Astrocyte (in vitro differentiated cells and primary cell): ENCODE results near the gene FGFRL1. TPM values are rescaled to one million over a fixed set of nuclear protein-coding genes. Genes with fewer than 3 reads are reported as not detected.
"Not testable (repeated sequence)": the region's sequence is repeated elsewhere in the genome, so short reads cannot be mapped to it uniquely, and the experiment has no call there.

ENCODE experiments used
- DNase-seq: peaks from one replicate; pipeline ENCODE4 v3.0.0-alpha.2; 2010; ENCODE audit warnings: low read depth
- FAIRE-seq: peaks from 2 replicates; lab custom pipeline; 2011; peaks lifted over from hg19 to GRCh38; lab: Jason Lieb, UNC
- H2AFZ ChIP-seq: 2 replicates; pipeline ENCODE4 v1.6.0; 2012; ENCODE audit warnings: low read depth, low read length, inconsistent platforms
- H3K27ac ChIP-seq: 2 replicates; pipeline ENCODE4 v1.5.1; 2011; ENCODE audit warnings: low read depth, low read length, inconsistent platforms
- H3K27me3 ChIP-seq: 2 replicates; pipeline ENCODE4 v1.6.0; 2011; ENCODE audit warnings: low read length, inconsistent platforms; ENCODE audit not compliant: insufficient read depth
- H3K36me3 ChIP-seq: 2 replicates; pipeline ENCODE4 v1.5.1; 2011; ENCODE audit warnings: low read length, inconsistent platforms; ENCODE audit not compliant: insufficient read depth
- H3K4me1 ChIP-seq: 2 replicates; pipeline ENCODE4 v1.5.1; 2011; ENCODE audit warnings: low read length, inconsistent platforms; ENCODE audit not compliant: insufficient read depth
- H3K4me2 ChIP-seq: 2 replicates; pipeline ENCODE4 v1.6.0; 2012; ENCODE audit warnings: low read length, inconsistent platforms
- H3K4me3 ChIP-seq: 2 replicates; pipeline ENCODE4 v1.5.1; 2011; ENCODE audit warnings: low read depth, mild to moderate bottlenecking, low read length, inconsistent platforms; ENCODE audit not compliant: insufficient read depth
- H3K79me2 ChIP-seq: 2 replicates; pipeline ENCODE4 v1.6.0; 2012; ENCODE audit warnings: mild to moderate bottlenecking, low read length, inconsistent platforms; ENCODE audit not compliant: insufficient read depth
- H3K9ac ChIP-seq: 2 replicates; pipeline ENCODE4 v1.6.0; 2012; ENCODE audit warnings: mild to moderate bottlenecking, low read length, inconsistent platforms
- H3K9me3 ChIP-seq: 2 replicates; pipeline ENCODE4 v1.5.1; 2012; ENCODE audit warnings: low read depth, mild to moderate bottlenecking, low read length, inconsistent platforms; ENCODE audit not compliant: insufficient read depth
- H4K20me1 ChIP-seq: 2 replicates; pipeline ENCODE4 v1.6.0; 2012; ENCODE audit warnings: low read length, inconsistent platforms; ENCODE audit not compliant: insufficient read depth
- H3K27ac Mint-ChIP-seq: one replicate; pipeline ENCODE4 v1.8.0; 2021; ENCODE audit warnings: mild to moderate bottlenecking, mixed read lengths; ENCODE audit not compliant: unreplicated experiment
- H3K27me3 Mint-ChIP-seq: one replicate; pipeline ENCODE4 v1.8.0; 2021; ENCODE audit warnings: low read depth, mixed read lengths; ENCODE audit not compliant: unreplicated experiment
- H3K36me3 Mint-ChIP-seq: one replicate; pipeline ENCODE4 v1.8.0; 2021; ENCODE audit warnings: low read depth, mixed read lengths; ENCODE audit not compliant: unreplicated experiment
- H3K4me1 Mint-ChIP-seq: one replicate; pipeline ENCODE4 v1.8.0; 2021; ENCODE audit warnings: low read depth, mixed read lengths; ENCODE audit not compliant: unreplicated experiment
- H3K4me3 Mint-ChIP-seq: one replicate; pipeline ENCODE4 v1.8.0; 2021; ENCODE audit warnings: mild to moderate bottlenecking, moderate library complexity, mixed read lengths; ENCODE audit not compliant: unreplicated experiment
- H3K9me3 Mint-ChIP-seq: one replicate; pipeline ENCODE4 v1.8.0; 2021; ENCODE audit warnings: mild to moderate bottlenecking, mixed read lengths; ENCODE audit not compliant: unreplicated experiment
- CTCF ChIP-seq: IDR thresholded peaks from 2 replicates; pipeline ENCODE4 v1.5.1; 2011; ENCODE audit warnings: low read depth, mild to moderate bottlenecking, inconsistent platforms, low read length, moderate library complexity; ENCODE audit not compliant: insufficient read depth
- EZH2 ChIP-seq: IDR thresholded peaks from 2 replicates; pipeline ENCODE4 v1.6.1; 2012; ENCODE audit warnings: mild to moderate bottlenecking, low read length, inconsistent platforms; ENCODE audit not compliant: insufficient read depth
- total RNA-seq: library from RNA; stranded (reverse); gene quantifications from 2 replicates; pipeline ENCODE4 v1.2.1, GENCODE V29; 2021

Gene FGFRL1
- total RNA-seq, 1 donor from 2014 or later: 64.2 TPM

GRCh38 chr4:1055243-1055701 lies 43.8 kb downstream of the FGFRL1 start:
- peak; percentile 33 for TF ChIP-seq EZH2
- H3K9ac ChIP-seq, H3K4me3 ChIP-seq, H3K4me1 ChIP-seq, DNase-seq, H4K20me1 ChIP-seq, H3K79me2 ChIP-seq, H3K9me3 Mint-ChIP-seq, H3K27ac Mint-ChIP-seq, H3K9me3 ChIP-seq, H3K4me3 Mint-ChIP-seq, FAIRE-seq, H3K27ac ChIP-seq, H3K36me3 Mint-ChIP-seq, H3K36me3 ChIP-seq: not testable (repeated sequence)
- Histone ChIP-seq H2AFZ (peak overlapping the region; percentile 18), H3K4me2 (peak overlapping the region; percentile 19), H3K27me3 (peaks cover 23% of the 10 kb centered on the region)
- Mint-ChIP-seq H3K27me3 (peaks cover 20% of the 10 kb centered on the region), H3K4me1 (peaks cover 18% of the 10 kb centered on the region)

GRCh38 chr4:1055721-1056590 lies 44.5 kb downstream of the FGFRL1 start:
- peaks cover 2% of the 10 kb centered on the region for H3K36me3 Mint-ChIP-seq
- no peak for TF ChIP-seq EZH2
- no peak for TF ChIP-seq CTCF
- Histone ChIP-seq H2AFZ (peak overlapping the region; percentile 18), H3K27me3 (peaks cover 25% of the 10 kb centered on the region), H3K9ac (no peak overlapping the region), H3K79me2 (no peaks in the 10 kb centered on the region), H3K4me2 (peak overlapping the region; percentile 19), H3K9me3 (no peaks in the 10 kb centered on the region), H3K4me1 (peaks cover 3% of the 10 kb centered on the region), H3K36me3 (no peaks in the 10 kb centered on the region), H3K27ac (no peak overlapping the region), H3K4me3 (no peak overlapping the region), H4K20me1 (no peaks in the 10 kb centered on the region)
- DNase-seq (no peak), FAIRE-seq (no peak)
- H3K4me3 Mint-ChIP-seq: no peak overlapping the region
- H3K4me1 Mint-ChIP-seq: peaks cover 18% of the 10 kb centered on the region
- H3K9me3 Mint-ChIP-seq: peaks cover 4% of the 10 kb centered on the region
- H3K27ac Mint-ChIP-seq: no peak overlapping the region
- peaks cover 20% of the 10 kb centered on the region for H3K27me3 Mint-ChIP-seq

GRCh38 chr4:1056671-1057402 lies 45.4 kb downstream of the FGFRL1 start:
- no peak for TF ChIP-seq EZH2
- H3K27me3 ChIP-seq: peaks cover 30% of the 10 kb centered on the region
- H3K79me2 ChIP-seq: no peaks in the 10 kb centered on the region
- Mint-ChIP-seq H3K4me1 (peaks cover 15% of the 10 kb centered on the region), H3K36me3 (peaks cover 2% of the 10 kb centered on the region), H3K9me3 (peaks cover 1% of the 10 kb centered on the region), H3K27ac (no peak overlapping the region), H3K27me3 (peaks cover 19% of the 10 kb centered on the region), H3K4me3 (no peak overlapping the region)
- H3K4me3 ChIP-seq: no peak overlapping the region
- H3K4me2 ChIP-seq: no peak overlapping the region
- no peak for DNase-seq
- H3K27ac ChIP-seq: no peak overlapping the region
- no peaks in the 10 kb centered on the region for H4K20me1 ChIP-seq
- peaks cover 3% of the 10 kb centered on the region for H3K4me1 ChIP-seq
- no peak overlapping the region for H3K9ac ChIP-seq
- H3K36me3 ChIP-seq: no peaks in the 10 kb centered on the region
- no peak overlapping the region for H2AFZ ChIP-seq
- FAIRE-seq: no peak
- H3K9me3 ChIP-seq: no peaks in the 10 kb centered on the region
